GM12873 (cell line): ENCODE data around the gene TMEM212.

ENCODE experiments used
- TF ChIP-seq, protein P1 (sequence below): IDR thresholded peaks from 2 replicates; pipeline ENCODE4 v1.5.1; 2012; ENCODE audit warnings: low read depth, mild to moderate bottlenecking, moderate library complexity, low read length, control low read depth; ENCODE audit not compliant: insufficient read depth; ENCODE audit errors: missing control alignments

Gene TMEM212

DNA sequence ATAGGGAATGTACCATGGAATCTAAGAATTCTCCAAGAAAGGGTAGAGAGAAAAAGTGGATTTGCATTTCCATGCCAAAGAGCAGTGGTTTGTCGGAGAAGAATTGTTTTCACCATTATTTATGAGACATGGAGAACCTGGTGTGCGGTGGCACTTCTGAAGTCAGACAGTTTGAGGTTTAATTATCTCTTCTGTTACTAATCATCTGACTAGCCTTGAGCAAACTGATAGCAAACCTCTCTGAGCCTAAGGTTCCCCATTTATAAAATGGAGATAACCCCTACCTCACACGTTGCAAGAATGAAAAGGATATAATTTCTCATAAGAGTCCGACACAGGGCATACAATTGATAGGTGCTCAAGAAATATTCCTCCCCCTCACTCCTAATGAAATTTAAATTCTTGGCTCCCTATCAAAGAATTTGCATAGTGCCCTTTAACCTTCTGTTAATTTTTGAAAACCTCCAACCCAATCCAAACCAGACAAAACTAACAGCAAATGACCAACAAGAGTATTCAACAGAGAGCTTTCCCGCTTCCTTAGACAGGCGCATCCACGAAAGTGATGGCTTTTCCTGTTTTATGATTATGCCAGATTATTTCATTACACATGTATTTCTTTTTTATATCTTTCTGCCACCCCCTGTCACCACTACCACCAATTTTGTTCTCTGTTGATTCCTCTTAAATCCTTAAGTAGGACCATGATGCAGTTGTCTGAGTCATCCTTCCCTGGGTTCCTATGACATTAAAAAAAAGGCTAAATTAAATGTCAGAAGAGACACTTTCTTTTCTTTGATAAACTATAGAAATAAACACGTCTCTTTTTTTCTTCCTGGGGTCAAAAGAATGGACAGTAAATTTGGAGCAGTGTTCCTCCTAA, 28.5 kb downstream of the TMEM212 start:
- TF ChIP-seq, protein P1, sequence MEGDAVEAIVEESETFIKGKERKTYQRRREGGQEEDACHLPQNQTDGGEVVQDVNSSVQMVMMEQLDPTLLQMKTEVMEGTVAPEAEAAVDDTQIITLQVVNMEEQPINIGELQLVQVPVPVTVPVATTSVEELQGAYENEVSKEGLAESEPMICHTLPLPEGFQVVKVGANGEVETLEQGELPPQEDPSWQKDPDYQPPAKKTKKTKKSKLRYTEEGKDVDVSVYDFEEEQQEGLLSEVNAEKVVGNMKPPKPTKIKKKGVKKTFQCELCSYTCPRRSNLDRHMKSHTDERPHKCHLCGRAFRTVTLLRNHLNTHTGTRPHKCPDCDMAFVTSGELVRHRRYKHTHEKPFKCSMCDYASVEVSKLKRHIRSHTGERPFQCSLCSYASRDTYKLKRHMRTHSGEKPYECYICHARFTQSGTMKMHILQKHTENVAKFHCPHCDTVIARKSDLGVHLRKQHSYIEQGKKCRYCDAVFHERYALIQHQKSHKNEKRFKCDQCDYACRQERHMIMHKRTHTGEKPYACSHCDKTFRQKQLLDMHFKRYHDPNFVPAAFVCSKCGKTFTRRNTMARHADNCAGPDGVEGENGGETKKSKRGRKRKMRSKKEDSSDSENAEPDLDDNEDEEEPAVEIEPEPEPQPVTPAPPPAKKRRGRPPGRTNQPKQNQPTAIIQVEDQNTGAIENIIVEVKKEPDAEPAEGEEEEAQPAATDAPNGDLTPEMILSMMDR, result no peak

DNA sequence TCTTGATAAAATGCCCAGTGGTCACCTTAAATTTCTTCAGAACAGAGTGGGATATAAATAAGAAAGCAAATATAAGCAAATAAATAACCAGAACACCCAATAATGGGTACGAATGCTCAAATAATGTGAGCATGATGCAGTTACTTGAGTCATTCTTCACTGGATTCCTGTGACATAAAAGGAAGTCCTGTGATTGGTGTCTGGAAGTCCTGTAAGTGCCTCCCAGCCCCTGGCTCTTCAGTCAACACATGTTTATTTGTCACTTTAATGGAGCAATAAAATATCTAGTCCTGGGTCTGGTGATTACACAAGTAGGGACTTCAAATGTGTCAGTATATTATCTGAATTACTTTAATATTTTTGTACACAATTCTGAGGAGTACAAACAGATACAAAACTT, 30.4 kb downstream of the TMEM212 start:
- TF ChIP-seq, protein P1, result no peak

DNA sequence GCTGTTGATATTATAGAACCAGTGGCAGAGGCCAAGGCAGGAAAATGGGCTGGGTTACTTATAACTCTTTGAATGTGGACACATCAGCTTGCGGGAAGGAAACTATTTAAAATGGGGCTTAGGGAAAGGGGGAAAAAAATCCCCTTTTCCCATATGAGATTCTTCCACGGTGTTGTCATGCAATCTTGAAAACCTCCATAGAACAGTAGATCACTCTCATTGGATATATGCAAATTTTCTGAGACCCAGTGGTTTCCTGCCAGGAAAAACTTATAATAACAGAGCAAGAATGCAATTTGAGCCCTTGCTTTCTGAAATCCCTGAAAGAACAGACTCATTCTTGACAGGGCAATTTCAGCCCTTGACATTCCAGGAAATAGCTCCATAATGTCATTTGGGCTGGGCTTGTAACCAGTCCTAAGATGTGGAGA, 31.1 kb downstream of the TMEM212 start:
- TF ChIP-seq, protein P1, result no peak

DNA sequence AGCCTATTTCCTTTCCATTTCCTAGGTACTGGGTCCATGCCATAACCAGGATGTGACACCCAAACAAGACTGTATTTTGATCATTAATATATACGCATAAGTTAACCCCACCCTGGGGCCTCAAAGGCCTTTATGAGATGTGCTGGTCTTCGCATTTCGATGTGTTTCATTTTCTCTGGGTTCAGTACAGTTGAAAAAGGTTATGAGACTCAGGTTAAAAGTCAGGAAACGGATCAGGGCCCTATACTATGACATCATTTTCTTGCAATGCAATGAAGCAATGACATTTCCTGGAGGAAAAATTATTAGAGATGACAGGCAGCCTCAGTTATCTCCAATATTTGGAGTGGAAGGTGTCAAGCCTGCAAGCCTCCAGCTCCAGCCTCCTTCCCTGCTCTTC, 31.7 kb downstream of the TMEM212 start:
- TF ChIP-seq, protein P1, result no peak

DNA sequence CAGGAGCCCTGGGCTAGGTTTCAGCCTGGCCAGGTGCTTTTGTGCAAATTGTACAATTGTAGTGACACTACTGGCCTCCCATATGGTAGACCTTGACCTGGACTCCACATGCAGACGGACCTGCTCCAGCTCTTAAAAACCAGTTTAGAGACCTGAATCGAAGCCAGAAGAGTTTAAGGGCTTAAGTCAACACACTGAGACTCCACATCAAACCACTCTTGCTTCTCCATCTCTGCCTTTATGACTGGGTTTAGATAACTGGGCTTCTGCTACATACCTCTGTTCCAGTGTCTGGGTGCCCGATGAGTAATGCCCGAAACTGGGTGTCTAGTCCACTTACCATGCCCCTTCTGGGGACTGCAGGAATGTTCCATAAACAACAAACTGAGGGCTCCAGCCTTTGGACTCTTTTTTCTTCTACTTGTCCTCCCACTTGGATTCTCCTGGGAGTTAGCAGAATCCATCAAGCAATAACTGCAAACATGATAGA, 32.8 kb downstream of the TMEM212 start:
- TF ChIP-seq, protein P1, result no peak

DNA sequence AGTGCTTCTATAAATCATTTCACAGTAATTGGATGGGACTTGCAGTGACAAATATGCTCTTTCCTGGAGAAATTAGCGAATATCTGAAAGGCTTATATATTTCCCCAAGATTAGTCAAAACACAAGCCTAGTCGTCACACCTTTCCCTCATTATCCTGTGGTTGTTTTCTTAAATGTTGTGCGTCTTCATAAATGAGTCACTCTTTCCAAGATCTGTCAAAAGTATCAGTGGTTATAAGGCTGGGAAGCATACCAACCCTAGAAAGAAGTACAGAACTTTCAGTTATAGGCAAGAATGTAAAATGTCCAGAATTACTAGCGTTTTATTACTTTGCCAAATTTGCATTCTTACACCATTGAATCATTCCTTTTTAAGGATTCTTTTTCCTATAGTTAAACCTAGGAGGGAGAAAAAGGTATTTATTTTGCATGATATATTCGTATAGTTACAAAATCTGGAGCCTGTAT, 33.6 kb downstream of the TMEM212 start:
- TF ChIP-seq, protein P1, result no peak

DNA sequence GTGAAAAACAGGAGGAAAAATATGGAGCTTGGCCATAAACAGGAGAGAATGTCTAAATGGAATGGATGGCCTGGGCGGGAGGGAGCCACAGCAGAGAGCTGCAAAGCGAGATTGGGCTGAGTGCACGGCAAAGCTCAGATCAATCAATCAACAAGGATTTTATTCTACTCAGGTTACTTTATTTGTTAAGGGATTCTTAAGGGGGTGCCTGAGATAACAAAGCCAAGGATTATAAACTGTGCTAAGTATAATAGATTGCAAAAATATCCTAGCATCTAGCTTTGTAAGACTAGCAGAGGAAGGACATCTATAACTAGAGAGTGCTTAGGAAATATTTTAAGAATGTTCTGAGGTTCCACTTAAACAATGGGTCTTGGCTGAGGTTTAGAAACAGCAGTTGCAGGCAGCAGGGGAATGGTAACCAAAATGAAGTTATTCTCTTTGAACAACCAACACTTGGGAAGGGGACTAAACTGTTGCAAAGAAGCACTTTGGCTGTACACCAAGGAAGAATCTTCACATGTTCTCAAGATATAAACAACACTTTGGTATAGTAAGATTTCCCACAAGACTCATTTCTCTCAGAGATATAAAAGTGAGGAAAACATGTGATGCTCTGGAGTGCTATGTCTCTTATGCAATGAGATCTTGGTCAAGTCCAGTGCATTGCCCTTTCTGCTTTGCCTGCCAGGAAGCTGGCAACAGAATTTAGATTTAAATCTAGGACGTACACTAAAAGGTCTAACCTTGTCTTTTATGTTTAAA, 35.5 kb downstream of the TMEM212 start:
- TF ChIP-seq, protein P1, result no peak
